Measurements from ENCODE around the gene TRPM2. TPM values are rescaled to one million over a fixed set of nuclear protein-coding genes. Genes with fewer than 3 reads are reported as not detected.

TRPM2 gene
- total RNA-seq, 4 donors from 2014 or later, result 1.0 to 3.3 (median 3.1) TPM

DNA sequence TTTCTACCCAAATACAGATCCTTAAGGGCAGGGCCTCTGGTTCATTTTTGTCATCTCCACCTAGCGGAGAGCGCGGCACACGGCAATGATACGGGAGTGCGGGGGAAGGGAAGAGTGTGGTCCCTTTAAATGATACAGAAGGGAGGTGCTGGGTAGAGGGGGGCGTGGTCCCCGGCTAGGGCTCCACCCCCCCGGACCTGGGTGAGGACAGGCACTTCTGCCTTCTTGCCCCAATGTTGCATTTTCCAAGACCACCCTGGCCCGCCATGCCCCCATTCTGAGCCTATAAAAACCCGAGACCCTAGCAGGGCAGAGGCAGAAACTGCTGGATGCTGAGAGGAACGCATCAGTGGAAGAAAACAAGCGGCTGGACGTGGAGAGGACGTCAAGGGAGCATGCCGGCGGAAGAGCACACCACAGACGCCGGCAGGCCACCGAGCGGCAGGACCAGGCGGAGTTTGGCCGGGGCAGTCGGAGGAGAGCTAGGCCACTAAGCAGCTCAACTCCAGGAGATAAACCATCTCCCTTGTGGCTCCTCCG, 131.9 kb downstream of the TRPM2 start:
- Histone ChIP-seq H3K9me3 (no peaks in the 10 kb centered on the region), H3K27me3 (peaks cover 36% of the 10 kb centered on the region), H3K36me3 (no peaks in the 10 kb centered on the region), H3K4me3 (peak overlapping the region in 1 of 2 donors; percentile 30), H3K4me1 (no peaks in the 10 kb centered on the region), H3K27ac (peak overlapping the region in 1 of 4 donors; percentile 61)
- WGBS, 2 donors (ENCODE audit: low coverage in 1 of 2), result 55 to 68% methylated on average over 13 to 17 of the region's 25 CpGs
- no peak for TF ChIP-seq POLR2AphosphoS5 (IDR thresholded peaks at IDR 0.05)
- no peak for TF ChIP-seq POLR2A (IDR thresholded peaks at IDR 0.05)
- TF ChIP-seq EP300 (IDR thresholded peaks at IDR 0.05), result no peak
- TF ChIP-seq, protein P1, sequence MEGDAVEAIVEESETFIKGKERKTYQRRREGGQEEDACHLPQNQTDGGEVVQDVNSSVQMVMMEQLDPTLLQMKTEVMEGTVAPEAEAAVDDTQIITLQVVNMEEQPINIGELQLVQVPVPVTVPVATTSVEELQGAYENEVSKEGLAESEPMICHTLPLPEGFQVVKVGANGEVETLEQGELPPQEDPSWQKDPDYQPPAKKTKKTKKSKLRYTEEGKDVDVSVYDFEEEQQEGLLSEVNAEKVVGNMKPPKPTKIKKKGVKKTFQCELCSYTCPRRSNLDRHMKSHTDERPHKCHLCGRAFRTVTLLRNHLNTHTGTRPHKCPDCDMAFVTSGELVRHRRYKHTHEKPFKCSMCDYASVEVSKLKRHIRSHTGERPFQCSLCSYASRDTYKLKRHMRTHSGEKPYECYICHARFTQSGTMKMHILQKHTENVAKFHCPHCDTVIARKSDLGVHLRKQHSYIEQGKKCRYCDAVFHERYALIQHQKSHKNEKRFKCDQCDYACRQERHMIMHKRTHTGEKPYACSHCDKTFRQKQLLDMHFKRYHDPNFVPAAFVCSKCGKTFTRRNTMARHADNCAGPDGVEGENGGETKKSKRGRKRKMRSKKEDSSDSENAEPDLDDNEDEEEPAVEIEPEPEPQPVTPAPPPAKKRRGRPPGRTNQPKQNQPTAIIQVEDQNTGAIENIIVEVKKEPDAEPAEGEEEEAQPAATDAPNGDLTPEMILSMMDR (IDR thresholded peaks at IDR 0.05), result peak in 1 of 4 experiments; percentile 52
- ATAC-seq, result peak; percentile 75

DNA sequence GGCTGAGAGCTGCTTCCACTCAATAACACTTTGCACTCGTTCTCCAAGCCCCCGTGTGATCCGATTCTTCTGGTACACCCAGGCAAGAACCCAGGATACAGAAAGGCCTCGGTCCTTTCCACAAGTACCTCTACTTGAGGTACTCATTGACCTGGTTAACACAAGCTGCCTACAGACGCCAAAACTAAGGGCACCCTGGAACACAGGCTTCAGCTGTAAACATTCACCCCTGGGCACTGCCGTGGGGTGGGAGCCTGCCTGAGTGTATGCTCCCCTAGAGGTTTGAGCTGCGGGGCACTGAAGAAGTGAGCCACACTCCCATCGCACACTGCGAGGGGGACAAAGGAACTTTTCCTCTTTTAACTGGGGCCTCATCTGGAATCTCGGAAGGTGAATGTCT, 132.4 kb downstream of the TRPM2 start:
- peak overlapping the region in 1 of 2 donors; percentile 30 for H3K4me3 ChIP-seq
- ATAC-seq, result peak; percentile 19
- H3K36me3 ChIP-seq, result no peaks in the 10 kb centered on the region
- no peaks in the 10 kb centered on the region for H3K4me1 ChIP-seq
- TF ChIP-seq POLR2AphosphoS5 (IDR thresholded peaks at IDR 0.05), result no peak
- TF ChIP-seq EP300 (IDR thresholded peaks at IDR 0.05), result no peak
- TF ChIP-seq, protein P1 (IDR thresholded peaks at IDR 0.05), result no peak
- TF ChIP-seq POLR2A (IDR thresholded peaks at IDR 0.05), result no peak
- H3K27me3 ChIP-seq, result peaks cover 33% of the 10 kb centered on the region
- peak overlapping the region in 1 of 4 donors; percentile 61 for H3K27ac ChIP-seq
- no peaks in the 10 kb centered on the region for H3K9me3 ChIP-seq
- 75 to 96% methylated on average over 4 to 5 of the region's 10 CpGs for WGBS, 2 donors (ENCODE audit: low coverage in 1 of 2)

DNA sequence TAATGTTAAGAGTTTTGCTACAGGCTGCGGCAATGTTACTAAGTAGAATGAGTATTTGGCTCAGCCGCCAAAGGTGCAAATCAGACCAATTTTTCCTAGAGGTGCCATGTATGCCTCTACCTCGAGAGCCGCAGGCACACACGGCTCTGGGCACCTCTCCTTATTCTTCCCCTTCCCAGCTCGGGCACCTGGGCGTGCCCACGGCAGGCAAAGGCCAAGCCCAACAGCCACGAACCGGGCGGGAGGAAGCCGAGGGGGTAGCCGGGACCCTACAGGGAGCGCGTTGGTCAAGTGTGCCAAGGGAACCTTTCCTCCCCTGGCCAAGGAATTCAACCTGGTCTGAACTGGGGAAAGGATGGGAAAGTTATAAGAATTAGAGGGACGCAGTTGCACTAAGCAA, 132.9 kb downstream of the TRPM2 start:
- TF ChIP-seq POLR2A (IDR thresholded peaks at IDR 0.05) (no peak), EP300 (IDR thresholded peaks at IDR 0.05) (no peak), POLR2AphosphoS5 (IDR thresholded peaks at IDR 0.05) (no peak)
- TF ChIP-seq, protein P1 (IDR thresholded peaks at IDR 0.05), result no peak
- WGBS, 2 donors (ENCODE audit: low coverage in 1 of 2), result 83 to 86% methylated on average over 1 to 4 of the region's 16 CpGs
- no peaks in the 10 kb centered on the region for H3K9me3 ChIP-seq
- H3K4me3 ChIP-seq, result peak overlapping the region in 1 of 2 donors; percentile 30
- no peaks in the 10 kb centered on the region for H3K36me3 ChIP-seq
- H3K4me1 ChIP-seq, result no peaks in the 10 kb centered on the region
- peaks cover 32% of the 10 kb centered on the region for H3K27me3 ChIP-seq
- ATAC-seq, result no peak
- no peak overlapping the region for H3K27ac ChIP-seq

DNA sequence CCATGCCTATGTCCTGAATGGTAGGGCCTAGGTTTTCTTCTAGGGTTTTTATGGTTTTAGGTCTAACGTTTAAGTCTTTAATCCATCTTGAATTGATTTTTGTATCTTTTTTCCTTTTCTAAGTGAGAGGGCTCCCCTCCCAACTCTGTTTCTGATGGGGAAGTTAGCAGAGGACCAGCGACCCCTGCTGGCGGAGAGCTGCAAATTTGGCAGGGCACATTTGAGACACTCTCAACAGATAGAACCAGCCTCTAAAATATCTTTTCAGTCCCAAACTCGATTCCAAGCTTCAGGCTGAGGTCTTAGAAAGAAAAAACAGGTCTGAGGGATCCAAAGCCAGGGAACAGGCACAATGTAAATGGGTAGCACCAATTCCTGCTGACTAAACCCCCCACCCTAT, 134.4 kb downstream of the TRPM2 start:
- Histone ChIP-seq H3K27me3 (peaks cover 25% of the 10 kb centered on the region), H3K4me3 (no peak overlapping the region), H3K36me3 (no peaks in the 10 kb centered on the region), H3K9me3 (peaks cover 0 to 10% (median 0%) of the 10 kb centered on the region in 3 donors), H3K27ac (no peak overlapping the region), H3K4me1 (no peaks in the 10 kb centered on the region)
- TF ChIP-seq POLR2A (IDR thresholded peaks at IDR 0.05) (no peak), EP300 (IDR thresholded peaks at IDR 0.05) (no peak)
- TF ChIP-seq, protein P1 (IDR thresholded peaks at IDR 0.05), result peak in 1 of 4 experiments; percentile 31
- WGBS, 2 donors (ENCODE audit: low coverage in 1 of 2), result 15% methylated on average over 4 of the region's 4 CpGs; no CpG with 5 or more reads in 1 of the 2 donors
- no peak for ATAC-seq

DNA sequence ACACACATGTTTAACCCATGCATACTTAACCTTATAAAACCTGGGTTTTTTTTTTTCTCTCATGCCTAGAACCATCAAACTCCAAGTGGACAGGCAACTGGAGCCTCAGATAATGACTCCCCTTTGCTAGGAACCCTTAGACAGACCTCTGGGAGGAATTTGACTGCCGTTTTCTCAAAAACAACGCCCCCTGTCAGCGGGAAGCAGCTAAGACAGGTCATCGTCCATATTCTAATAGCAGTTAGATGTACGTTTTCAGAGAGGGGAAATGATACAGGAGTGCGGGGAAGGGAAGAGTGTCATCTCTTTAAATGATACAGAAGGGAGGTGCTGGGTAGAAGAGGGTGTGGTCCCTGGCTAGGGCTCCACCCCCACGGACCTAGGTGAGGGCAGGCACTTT, 136.5 kb downstream of the TRPM2 start:
- no peak for TF ChIP-seq POLR2A (IDR thresholded peaks at IDR 0.05)
- TF ChIP-seq, protein P1 (IDR thresholded peaks at IDR 0.05), result no peak
- TF ChIP-seq POLR2AphosphoS5 (IDR thresholded peaks at IDR 0.05), result no peak
- no peak for TF ChIP-seq EP300 (IDR thresholded peaks at IDR 0.05)
- Histone ChIP-seq H3K27me3 (peaks cover 13% of the 10 kb centered on the region), H3K4me1 (no peaks in the 10 kb centered on the region), H3K27ac (no peak overlapping the region), H3K36me3 (no peaks in the 10 kb centered on the region), H3K9me3 (peaks cover 0 to 24% (median 0%) of the 10 kb centered on the region in 3 donors), H3K4me3 (no peak overlapping the region)
- no peak for ATAC-seq
- WGBS, 2 donors (ENCODE audit: low coverage in 1 of 2), result 34 to 48% methylated on average over 4 to 7 of the region's 7 CpGs
